ENCODE results near the gene MTHFD1L.
A peak's percentile ranks its signal among the peaks of the same experiment; 100 is the strongest.

MTHFD1L gene

DNA sequence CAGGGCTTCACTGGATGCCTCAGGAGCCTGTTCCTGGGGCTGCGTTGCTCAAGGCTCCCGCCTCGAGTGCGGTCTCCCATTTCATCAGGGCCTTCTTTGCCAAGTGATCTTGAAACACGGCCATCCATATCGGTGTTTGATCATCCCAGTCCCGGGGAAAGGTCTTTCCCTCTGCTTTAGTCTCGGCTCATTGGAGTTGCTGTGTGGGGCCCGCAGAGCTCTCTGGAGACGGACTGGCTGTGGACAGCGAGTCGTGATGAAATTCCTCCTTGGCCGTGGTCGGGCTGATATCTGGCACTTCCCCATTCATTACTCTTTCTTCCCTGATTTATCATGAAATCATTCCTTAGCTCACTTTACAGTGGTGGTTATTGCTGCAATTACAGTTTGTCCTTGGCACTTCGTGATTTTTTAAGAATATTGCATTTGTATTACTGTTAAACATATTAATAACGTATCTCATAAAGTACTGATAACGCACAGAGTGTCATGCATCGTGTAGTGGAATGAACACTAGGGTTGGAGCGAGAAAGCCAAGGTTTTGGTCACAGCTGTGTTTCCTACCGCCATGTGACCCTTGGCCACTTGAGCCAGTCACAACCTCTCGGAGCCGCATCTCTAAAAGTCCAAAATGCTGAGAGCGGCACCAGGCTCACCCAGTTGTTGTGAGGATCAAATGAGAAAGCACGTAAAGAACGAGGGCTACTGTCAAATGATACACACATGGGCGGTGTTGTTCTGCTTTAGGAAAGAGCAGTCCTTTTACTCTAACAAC lies 71.8 kb downstream of the MTHFD1L start:
- DNase-seq = no peak

DNA sequence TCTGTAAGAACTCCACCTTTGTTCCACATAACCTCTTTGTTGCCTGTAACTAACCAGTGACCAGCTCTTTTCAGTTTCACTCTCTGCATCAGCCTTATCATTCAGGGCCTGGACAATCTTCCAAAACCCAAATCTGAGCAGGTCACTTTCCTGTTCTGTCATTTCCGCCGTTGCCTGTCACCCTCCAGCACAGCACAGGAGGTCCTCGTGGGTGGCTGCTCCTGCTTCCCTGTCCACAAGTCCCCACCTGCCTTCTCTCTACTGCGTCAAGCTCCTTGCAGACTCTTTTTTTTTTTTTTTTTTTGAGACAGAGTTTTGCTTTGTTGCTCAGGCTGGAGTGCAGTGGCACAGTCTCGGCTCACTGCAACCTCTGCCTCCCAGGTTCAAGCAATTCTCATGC lies 73.9 kb downstream of the MTHFD1L start:
- no peak for DNase-seq

DNA sequence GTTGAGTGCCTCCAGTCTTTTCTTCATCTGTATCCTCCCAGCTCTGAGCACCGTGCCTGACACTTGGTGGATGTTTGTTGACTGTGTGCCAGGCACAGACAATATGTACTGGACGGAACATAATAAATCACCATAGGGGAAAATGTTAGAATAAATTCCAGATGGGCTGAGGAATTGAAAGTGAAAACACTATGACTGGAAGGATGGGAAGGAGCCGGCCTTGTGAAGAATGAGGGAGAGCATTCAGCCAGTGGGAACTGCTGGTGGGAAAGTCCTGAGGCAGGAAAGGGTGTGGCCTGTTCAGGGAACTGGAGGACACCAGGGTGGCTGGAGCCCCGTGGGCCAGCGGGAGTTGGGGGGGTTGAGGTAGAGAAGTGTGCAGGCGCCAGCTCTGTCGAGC lies 75.4 kb downstream of the MTHFD1L start:
- no peak for DNase-seq

DNA sequence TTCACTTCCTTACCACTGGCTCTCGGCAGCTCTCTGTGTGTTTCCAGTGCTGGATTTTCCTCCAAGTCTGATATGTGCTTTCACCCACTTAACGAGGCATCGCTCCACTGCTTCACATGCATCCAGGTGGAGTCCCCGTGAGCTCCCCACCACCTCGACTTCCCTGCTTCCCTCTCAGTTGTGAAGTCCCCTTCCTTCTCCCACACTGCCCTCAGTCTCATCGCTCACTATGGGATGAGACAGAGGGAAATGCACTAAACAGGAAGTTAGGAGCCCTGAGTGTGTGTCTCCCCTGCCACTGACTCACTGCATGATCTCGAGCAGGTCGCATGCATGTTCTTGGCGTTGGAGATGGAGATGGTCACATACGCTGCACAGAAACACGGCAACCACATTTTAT lies 84.0 kb downstream of the MTHFD1L start:
- no peak for DNase-seq

DNA sequence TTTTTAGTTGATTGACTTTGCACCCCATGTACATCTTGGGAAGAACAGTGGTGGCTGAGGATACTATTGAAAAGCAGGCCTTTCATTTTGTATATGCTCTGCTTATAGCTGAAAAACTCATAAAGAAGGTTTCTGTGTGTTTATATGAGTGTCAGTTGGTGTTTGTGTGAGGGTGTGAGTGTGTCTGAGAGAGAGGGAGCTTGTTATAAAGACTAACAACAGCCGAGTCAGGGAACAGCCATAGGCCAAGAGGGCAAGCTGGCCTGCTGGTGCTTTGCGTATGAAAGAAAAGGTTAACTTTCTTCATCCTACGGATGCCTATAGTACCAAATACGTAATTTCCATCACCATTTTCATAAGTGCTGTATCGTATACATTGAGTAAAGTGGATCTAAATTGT lies 88.3 kb downstream of the MTHFD1L start:
- DNase-seq = no peak

DNA sequence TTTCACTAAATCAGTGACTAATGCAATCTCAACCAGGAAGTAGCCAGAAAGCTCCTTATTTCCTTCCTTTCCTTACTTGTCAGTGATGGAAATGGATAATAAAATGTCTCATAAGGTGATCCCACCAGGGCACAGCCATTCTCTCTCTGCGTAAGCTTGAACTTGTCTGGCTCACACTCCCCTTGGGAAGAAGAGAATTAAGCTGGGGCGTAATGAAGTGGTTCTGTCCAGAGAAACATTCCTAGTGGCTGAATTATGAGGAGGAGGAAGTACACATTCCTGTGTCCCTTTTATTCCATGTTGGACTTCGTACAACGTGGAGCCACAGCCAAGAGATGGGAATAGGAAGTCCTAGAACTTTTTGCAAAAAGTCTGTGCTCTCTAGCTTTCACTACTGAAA lies 93.7 kb downstream of the MTHFD1L start:
- no peak for DNase-seq

DNA sequence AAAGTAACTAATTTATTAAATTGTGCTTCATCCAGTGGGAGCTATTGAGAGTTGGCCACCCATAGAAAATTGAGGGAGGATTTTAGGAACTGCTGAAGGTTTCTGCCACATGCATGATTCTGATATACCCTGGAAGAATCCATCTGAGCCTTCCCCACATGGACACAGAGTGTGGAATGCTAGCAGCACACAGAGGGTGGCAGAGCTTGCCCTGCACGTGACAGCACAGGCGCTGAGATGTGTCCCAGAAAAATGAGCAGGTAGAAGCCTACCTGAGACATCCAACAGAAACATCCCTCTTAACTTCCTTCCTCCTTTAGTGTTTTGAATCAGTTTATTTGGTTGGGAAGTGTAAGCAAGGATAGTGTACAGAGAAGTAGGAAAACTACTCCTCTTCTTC lies 96.9 kb downstream of the MTHFD1L start:
- no peak for DNase-seq

DNA sequence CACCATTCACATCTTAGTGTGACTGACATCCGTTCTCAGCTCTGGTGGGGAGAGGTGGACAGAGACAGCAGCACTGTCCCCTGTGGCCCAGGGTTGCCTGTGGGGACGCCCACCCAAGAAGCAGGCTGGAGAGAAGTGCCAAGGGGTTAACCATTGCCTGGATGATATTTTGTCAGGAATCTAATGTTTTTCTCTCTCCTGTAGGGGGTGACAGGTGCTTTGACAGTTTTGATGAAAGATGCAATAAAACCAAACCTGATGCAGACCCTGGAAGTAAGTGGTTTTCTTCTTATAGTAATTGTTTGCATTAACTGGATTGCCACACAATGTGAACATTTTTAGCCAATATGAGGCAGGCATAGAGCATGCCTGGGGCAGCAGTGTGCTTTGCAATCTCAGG lies 99.3 kb downstream of the MTHFD1L start:
- no peak for DNase-seq

DNA sequence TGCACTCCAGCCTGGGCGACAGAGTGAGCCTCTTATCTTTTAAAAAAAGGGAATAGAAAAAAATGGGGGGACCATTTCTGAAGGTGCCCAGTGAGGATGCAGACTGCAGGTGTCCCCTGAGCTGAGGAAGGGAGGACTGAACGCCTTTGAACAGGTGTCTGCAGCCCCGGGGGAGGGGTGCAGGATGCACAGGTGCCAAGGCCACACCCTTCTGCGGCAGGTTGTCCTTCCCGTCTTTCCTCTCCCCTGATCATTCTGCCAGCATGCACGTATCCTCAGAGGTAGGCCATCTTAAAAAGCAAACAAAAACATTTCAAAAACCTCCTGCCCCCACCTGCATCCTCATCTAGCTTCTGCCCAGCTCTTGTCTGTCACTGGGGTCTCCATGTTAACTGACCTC lies 101.3 kb downstream of the MTHFD1L start:
- DNase-seq = no peak

DNA sequence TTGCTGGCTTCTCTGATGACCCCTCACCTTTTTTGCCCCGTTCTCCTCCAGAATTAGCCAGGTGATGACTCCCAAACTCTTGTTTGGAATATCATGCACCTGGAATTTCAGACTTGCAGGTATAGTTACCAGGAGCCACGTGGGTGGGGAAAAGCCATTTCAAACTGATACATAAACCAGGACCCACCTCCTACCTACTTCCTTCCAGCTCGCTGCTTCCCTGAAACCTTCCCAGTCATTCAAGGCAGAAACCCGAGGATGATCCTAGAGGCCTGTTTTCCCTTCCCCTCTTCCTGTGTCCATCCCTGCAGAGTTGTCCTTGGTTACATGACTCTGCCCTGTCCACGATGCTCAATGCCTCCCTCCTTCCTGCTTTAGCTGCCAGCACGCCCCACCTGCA lies 101.9 kb downstream of the MTHFD1L start:
- DNase-seq = no peak

DNA sequence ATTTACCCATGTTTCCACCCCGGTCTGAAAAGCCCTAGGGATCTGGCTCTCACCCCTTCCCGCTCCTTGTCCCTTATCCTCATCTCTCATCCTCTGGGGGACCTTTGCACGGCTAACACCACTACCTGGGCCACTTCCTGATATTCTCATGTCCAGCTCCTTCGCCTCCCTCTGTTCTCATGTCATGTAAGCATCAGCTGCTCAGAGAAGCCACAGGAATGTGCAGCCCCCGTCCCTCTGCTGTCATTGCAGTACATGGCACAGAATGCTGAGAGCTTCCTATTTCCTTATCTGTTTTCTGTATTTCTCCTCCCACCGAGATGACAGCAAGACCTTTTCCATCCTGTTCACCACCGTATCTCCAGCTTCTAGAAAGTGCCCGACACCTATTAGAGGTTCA lies 102.4 kb downstream of the MTHFD1L start:
- no peak for DNase-seq

DNA sequence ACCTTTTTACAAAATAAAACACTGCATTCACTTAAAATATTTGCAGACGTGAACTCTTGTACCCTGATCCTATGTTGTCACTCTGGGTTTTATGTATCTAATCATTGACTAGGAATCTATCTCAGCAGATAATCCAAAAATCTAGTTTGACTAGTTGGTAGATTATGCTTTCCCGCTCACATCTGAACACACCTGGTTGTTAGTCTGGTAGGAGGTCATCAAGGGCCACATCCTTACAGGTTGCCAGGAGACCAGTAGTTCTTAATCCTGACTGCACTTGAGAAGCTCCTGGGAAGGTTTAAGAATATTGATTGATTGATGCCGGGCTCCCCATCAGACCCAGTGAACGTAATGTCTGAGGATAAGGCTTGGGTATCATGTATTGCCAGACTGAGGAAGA lies 104.4 kb downstream of the MTHFD1L start:
- no peak for DNase-seq

DNA sequence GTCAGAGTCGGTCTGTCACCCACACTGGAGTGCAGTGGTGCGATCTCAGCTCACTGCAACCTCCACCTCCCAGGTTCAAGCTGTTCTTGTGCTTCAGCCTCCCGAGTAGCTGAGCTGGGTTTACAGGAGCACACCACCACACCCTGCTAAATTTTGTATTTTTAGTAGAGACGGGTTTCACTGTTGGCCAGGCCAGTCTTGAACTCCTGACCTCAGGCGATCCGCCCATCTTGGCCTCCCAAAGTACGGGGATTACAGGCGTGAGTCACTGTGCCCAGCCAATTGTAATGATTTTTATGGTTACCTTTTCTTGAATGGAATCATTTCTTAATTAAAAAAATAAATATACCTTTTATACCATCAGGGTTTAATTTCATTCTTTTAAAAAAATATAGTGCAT lies 105.7 kb downstream of the MTHFD1L start:
- no peak for DNase-seq

DNA sequence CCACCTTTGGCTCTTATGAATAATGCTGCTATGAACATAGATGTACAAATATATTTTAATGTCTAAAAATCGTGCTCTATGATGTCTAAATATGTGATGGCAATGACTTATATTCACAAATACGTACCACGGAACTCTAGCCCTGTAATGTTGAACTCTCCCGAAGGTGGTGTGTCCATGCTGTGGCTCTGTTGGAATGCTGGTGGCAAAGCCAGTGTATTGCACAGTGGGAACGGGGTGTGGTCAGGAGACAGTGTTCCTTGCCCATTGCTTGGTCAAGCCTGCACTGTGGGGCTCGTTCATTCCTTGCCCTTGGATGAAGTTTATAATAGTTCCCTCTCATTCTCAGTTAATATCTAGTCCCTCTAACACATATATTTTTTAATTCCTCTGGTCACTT lies 109.6 kb downstream of the MTHFD1L start:
- no peak for DNase-seq

DNA sequence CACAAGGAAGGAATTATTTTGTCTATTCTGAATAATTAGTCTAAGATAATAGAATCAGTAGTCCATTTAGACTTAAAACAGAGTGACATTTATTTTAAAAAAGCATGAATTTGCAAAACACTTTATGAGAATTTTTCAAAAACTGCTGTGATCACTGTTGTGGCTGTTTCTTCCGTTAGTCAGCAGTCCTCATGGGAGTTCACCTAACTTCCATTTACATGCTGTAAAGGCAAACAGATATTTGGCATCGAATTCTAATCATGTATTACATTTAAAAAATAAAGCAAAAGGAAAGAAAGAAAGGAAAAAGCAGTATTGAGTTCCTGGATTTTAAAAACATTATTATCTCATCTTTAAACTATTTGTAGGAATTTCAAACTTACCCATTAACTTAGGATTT lies 111.8 kb downstream of the MTHFD1L start:
- DNase-seq = no peak

DNA sequence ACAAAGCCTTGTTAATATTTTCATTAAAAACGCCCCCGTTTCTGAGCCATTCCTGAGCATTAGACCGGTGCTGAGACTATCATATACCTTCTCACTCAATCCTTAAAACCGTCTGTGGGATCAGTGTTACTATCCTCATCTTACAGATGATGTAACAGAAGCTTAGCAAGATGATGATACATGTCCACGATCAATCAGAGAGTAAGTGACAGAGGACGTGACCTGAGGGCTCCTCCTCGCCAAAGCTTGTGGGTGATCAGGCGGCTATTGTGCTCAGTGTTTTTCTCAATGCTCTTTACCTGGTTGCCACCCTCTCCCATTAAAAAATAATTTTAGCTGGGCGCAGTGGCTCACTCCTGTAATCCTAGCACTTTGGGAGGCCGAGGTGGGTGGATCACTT lies 113.1 kb downstream of the MTHFD1L start:
- no peak for DNase-seq

DNA sequence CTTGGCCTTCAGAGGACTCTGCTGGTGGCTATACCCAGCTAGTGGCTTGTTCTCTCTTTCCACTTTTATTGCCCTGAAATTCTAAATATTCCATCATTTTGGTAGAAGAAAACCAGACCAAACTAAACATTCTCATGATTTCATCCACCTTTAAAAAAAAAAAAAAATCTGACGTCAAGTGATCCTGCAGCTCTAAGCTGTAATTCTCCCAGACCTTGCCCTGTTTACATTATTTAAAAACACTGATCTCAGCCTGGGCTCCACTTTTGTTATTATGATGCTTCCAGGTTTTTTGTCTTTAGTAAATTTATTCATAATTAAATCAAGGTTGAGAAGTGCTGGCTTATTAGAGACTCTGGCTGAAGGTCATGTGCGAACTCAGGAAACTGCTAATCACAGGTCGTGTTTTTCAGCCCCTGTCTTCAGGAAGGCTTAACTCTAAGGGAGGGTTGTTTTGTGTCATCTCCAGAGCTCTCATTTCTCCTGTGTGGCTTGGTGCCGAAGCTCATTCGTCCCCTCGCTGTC lies 114.4 kb downstream of the MTHFD1L start:
- DNase-seq = no peak

DNA sequence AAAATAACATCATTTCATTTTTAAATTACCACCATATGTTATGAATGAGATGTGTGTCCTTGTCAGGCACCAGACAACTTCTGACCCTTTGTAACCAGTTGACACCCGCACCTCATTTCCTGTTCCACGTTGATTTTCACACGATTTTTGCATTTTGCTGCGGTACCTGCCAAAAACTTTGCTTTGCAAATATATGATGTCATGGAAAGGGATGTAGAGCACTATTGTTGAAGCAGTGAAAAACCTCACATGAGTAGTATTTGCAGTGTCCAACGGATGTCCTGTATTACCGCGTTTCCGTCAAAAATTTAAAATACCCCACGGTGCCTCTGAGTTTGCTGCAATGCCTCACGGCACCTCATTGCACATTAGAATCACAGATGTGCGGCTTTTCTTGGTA lies 115.6 kb downstream of the MTHFD1L start:
- DNase-seq = no peak

DNA sequence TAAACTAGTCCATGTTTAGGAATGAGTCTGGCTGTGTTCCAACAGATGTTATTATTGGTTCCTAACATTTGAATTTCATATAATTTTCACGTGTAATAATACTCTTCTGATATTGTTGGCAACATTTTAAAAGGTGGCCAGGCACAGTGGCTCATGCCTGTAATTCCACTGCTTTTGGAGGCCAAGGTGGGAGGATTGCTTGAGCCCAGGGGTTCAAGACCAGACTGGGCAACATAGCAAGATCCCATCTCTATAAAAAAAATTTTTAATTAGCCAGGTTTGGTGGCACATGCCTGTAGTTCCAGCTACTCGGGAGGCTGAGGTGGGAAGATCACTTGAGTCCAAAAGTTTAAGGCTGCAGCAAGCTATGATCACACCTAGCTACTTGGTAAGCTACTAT lies 116.2 kb downstream of the MTHFD1L start:
- DNase-seq = no peak

DNA sequence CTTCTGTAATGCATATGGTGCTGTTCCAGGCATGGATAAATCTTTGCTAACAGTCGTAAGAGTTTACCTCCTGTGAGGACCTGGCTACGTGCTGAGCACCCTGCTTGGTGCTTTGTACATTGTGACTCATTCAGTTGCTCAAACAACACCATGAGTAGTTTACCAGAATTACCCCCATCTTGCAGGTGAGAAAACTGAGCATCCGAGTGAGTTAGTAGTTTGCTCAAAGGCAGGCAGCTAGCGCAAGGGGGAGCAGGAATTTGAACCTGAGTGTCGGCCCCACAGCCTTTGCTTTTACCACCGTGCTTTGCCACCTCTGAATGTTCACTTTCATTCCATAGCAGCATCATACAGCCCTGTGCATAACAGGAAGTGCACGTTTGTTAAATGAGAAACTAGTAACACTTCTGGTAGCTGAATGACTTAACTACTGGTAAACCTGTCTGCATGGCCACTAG lies 121.9 kb downstream of the MTHFD1L start:
- DNase-seq = peak; percentile 37

DNA sequence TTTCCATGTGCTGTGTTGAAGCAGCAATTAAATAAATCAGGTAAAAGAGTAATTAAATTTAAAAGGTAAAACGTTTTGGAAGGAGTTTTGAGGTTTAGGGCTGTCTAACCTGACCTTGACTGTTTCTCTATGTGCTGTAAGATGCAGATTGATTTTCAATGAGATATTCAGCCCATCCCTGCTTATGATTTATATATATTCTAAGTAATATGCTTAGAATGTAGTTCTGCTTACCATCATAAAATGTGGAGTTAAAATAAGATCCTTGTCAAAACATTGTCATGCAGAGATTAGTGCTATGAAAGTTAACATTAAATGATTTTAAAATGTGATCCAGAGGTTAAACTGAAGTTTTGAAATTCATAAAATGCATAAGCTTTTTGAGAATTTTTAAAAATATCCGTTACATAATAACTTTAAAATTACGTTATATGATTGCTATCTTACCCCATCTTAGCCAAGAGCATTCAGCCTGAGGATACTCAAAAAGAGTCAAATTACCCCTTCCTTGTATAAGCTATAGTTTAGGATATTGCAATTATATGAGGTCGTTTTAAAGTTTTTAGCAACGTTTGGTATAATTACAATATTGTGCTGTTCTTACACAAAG lies 122.5 kb downstream of the MTHFD1L start:
- DNase-seq = no peak

DNA sequence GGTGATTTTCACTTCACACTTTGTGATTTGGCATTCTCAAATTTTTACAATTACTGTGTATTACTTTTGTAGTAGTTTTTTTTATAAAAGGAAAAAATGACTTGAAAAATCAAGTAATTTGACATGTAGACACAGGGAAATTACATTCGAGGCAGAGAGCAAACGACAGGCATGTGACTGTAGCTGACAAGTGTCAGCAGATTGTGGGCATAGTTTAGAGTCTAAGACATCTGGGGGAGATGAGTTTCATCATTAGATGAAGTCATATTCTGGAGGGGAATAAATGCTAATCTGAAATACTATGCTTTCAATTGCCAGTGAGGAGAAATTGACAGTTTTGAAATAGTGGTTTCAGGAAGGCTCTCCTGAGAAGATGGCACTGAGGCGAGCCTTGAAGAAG lies 126.0 kb downstream of the MTHFD1L start:
- DNase-seq = no peak

DNA sequence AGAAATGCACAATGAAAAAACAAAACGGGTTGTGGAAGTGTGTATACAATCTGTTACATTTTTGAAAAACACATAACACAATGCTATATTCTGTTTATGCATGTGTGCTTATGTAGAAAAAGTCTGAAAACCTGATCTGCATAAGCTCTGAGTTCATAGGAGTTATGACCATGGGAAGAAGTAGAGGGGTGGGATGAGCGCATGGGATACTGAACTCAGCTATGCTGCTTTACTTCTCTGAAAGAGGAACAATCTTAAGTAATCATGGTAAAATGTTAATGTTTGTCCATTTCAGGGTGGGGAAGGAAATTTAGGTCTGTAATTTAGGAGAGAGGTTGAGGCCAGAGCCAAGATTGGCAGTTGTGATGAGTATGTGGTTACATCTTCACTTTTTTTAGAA lies 126.8 kb downstream of the MTHFD1L start:
- no peak for DNase-seq

DNA sequence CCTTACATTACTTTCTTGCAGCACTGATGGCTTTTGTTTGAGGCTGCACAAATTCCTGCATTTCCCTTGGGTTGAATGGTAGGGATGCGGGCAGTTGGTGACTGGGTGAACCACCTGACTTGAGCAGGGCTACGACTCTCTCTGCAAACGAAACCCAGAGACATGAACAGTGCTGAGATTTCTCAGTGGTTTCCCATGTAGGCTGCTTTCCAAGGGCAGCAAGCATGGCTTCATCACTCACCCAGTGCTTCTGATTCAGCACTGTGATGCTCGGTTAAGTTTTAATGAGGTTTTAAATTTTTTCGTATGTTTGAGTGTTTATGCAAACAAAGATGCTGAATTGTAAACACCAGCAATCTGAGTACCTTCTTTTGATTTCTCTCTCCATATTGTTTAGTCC lies 127.2 kb downstream of the MTHFD1L start:
- no peak for DNase-seq

DNA sequence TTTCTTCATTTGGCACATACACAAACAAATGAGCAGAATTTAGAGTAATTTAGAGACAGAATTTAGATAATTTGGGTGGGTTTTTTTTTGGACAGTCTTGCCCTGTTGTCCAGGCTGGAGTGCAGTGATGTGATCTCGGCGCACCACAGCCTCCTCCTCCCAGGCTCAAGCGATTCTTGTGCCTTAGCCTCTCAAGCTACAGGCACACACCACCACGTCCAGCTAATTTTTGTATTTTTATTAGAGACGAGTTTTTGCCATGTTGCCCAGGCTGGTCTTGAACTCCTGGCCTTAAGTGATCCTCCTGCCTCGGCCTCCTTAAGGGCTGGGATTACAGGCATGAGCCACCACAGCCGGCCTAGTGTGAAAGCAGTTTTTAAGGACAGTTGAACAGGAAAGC lies 127.8 kb downstream of the MTHFD1L start:
- DNase-seq = no peak
